GM12878 (cell line): Measurements from ENCODE around the gene KLRK1. TPM values are rescaled to one million over a fixed set of nuclear protein-coding genes. Genes with fewer than 3 reads are reported as not detected.
"Not testable (repeated sequence)": the region's sequence is repeated elsewhere in the genome, so short reads cannot be mapped to it uniquely, and the experiment has no call there.

Experiments used
- ATAC-seq: fragments of 200-7000 bp; cut with Tn5 transposase; 3 replicates; pipeline ENCODE4 v1.9.1; 2020; ENCODE audit warnings: mild to moderate bottlenecking, moderate library complexity
- BruUV-seq: library from RNA; stranded (reverse); fragments of 400-500 nt; replicated peaks from 2 replicates; lab custom pipeline; 2021; lab: Mats Ljungman, UMichigan
- CTCF ChIA-PET: fragments of 300-600 bp; sonication (Branson Sonifier 250); formaldehyde crosslinking; extraction: SDS; loops from one replicate; lab custom pipeline; 2021; ENCODE audit warnings: inconsistent platforms; lab: Yijun Ruan, JAX
- POLR2A ChIA-PET: fragments of 350-600 bp; formaldehyde crosslinking; extraction: SDS; loops from one replicate; lab custom pipeline; 2021; ENCODE audit warnings: inconsistent platforms; lab: Charles Lee
- RAD21 ChIA-PET: fragments of 300-600 bp; sonication (Branson Sonifier 250); formaldehyde crosslinking; loops from one replicate; lab custom pipeline; 2023; ENCODE audit warnings: antibody characterized with exemption; ENCODE audit not compliant: unreplicated experiment; lab: Charles Lee
- SMC1A ChIA-PET: fragments of 300-600 bp; sonication (Branson Sonifier 250); formaldehyde crosslinking; loops from one replicate; lab custom pipeline; 2023; ENCODE audit not compliant: unreplicated experiment, uncharacterized antibody; lab: Charles Lee
- DNase-seq: peaks from one replicate; pipeline ENCODE4 v3.0.0-alpha.2; 2011; ENCODE audit warnings: low read depth, low spot score
- FAIRE-seq: peaks from 3 replicates; lab custom pipeline; 2011; peaks lifted over from hg19 to GRCh38; lab: Jason Lieb, UNC
- H2AFZ ChIP-seq: 2 replicates; pipeline ENCODE4 v1.6.0; 2011; ENCODE audit warnings: low read depth, low read length, control low read depth; ENCODE audit not compliant: control insufficient read depth
- H3K27ac ChIP-seq: 2 replicates; pipeline ENCODE4 v1.5.1; 2011; ENCODE audit warnings: control low read depth; ENCODE audit not compliant: control insufficient read depth, insufficient read depth
- H3K27me3 ChIP-seq, 2 experiments: replicated peaks in 1 of 2; 2 replicates each; pipeline versions ENCODE4 v1.6.0 to v1.6.1; 2011; ENCODE audit warnings: low read length in 1 of 2; ENCODE audit not compliant: control insufficient read depth in 2 of 2, insufficient read depth in 2 of 2
- H3K36me3 ChIP-seq, 2 experiments: 2 replicates each; pipeline ENCODE4 v1.5.1; 2011; ENCODE audit warnings: low read length in 1 of 2; ENCODE audit not compliant: control insufficient read depth in 2 of 2, insufficient read depth in 2 of 2
- H3K4me1 ChIP-seq: 2 replicates; pipeline ENCODE4 v1.6.1; 2011; ENCODE audit warnings: mild to moderate bottlenecking, low read length, moderate library complexity, mixed read lengths; ENCODE audit not compliant: control insufficient read depth, insufficient read depth
- H3K4me2 ChIP-seq: 2 replicates; pipeline ENCODE4 v1.6.0; 2011; ENCODE audit warnings: control low read depth; ENCODE audit not compliant: control insufficient read depth, insufficient read depth
- H3K4me3 ChIP-seq: fragments of 200-600 bp; sonication (generic); 2 replicates; pipeline ENCODE4 v1.5.1; 2016
- H3K79me2 ChIP-seq: 2 replicates; pipeline ENCODE4 v1.6.0; 2011; ENCODE audit warnings: low read length; ENCODE audit not compliant: control insufficient read depth, insufficient read depth
- H3K9ac ChIP-seq: 2 replicates; pipeline ENCODE4 v1.8.0; 2011; ENCODE audit warnings: low read length, control low read depth, mixed read lengths; ENCODE audit not compliant: control insufficient read depth, insufficient read depth
- H3K9me3 ChIP-seq: replicated peaks from 3 replicates; pipeline ENCODE4 v1.5.1; 2011; ENCODE audit warnings: mild to moderate bottlenecking, low read length; ENCODE audit not compliant: control insufficient read depth, insufficient read depth
- H4K20me1 ChIP-seq: 2 replicates; pipeline ENCODE4 v1.6.0; 2011; ENCODE audit not compliant: control insufficient read depth, insufficient read depth
- ATF7 ChIP-seq: fragments of 450-650 bp; IDR thresholded peaks from 2 replicates; pipeline ENCODE4 v1.6.1; 2016; ENCODE audit warnings: low read depth, mild to moderate bottlenecking
- CTCF ChIP-seq, 3 experiments: IDR thresholded peaks in 2 of 3; conservative IDR thresholded peaks in 1 of 3; 2 replicates each; pipeline ENCODE4 v1.5.1; 2011; ENCODE audit warnings: low read depth in 3 of 3, low read length in 3 of 3, mild to moderate bottlenecking in 3 of 3, control low read depth in 2 of 3, moderate library complexity in 2 of 3, inconsistent platforms in 1 of 3, mixed read lengths in 1 of 3; ENCODE audit not compliant: control insufficient read depth in 2 of 3, insufficient read depth in 1 of 3; ENCODE audit errors: extremely low read depth in 1 of 3
- RAD21 ChIP-seq: IDR thresholded peaks from 2 replicates; pipeline ENCODE4 v1.6.1; 2011; ENCODE audit warnings: mild to moderate bottlenecking, low read depth, low read length, moderate library complexity; ENCODE audit not compliant: insufficient read depth
- SMC3 ChIP-seq: IDR thresholded peaks from 2 replicates; pipeline ENCODE4 v1.6.1; 2011; ENCODE audit warnings: low read length, improper control_type of control experiment, borderline replicate concordance
- ZNF24 ChIP-seq: fragments of 450-650 bp; IDR thresholded peaks from 2 replicates; pipeline ENCODE4 v1.6.1; 2017; ENCODE audit warnings: antibody characterized with exemption, mild to moderate bottlenecking
- WGBS: methylation state at CpG from one replicate; pipeline ENCODE4 v1.1.6; 2016; ENCODE audit warnings: low lambda C conversion rate; ENCODE audit not compliant: insufficient replicate concordance, insufficient coverage; ENCODE audit errors: missing lambda C conversion rate; 5-methylcytosine and 5-hydroxymethylcytosine counted together
- in situ Hi-C: fragments of 300-500 bp; cut with MboI; formaldehyde crosslinking; loops from 9 replicates; pipeline ENCODE4 v1.14.3; 2018; ENCODE audit warnings: mixed read lengths
- intact Hi-C: fragments of 100-400 bp; cut with micrococcal nuclease; formaldehyde crosslinking; loops from one replicate; pipeline ENCODE4 v1.14.2; 2022; ENCODE audit not compliant: unreplicated experiment
- polyA plus RNA-seq, 11 experiments: library from polyadenylated mRNA; depleted of rRNA in 4 of 11; unstranded in 6 of 11; stranded (reverse) in 5 of 11; fragments of >200 nt; fragmentation: Nextera tagmentation in 4 of 11; fragmentation: Illumina TruSeq in 1 of 11; extraction: Ambion mirVana in 4 of 11; extraction: Trizol in 1 of 11; gene quantifications; 1 replicate in 1 of 11; 2 replicates in 10 of 11; pipeline versions ENCODE4 v1.2.1 to v1.2.3, GENCODE V29; 2011 to 2016; ENCODE audit warnings: inconsistent platforms in 2 of 11, missing spikeins in 2 of 11, low read depth in 1 of 11
- total RNA-seq, 4 experiments: library from RNA; depleted of rRNA in 3 of 4; stranded (reverse); fragments of >200 nt in 3 of 4; fragmentation: Illumina TruSeq in 1 of 4; extraction: Trizol in 1 of 4; gene quantifications; 2 replicates each; pipeline versions ENCODE4 v1.2.1 to v1.2.3, GENCODE V29; 2013 to 2021

Gene KLRK1
- total and polyA plus RNA-seq, 10 of the 15 experiments (the other 5 are each of a cell fraction or from before 2014, with no cell fraction given) = 0.27 to 2.0 (median 0.99) TPM

DNA sequence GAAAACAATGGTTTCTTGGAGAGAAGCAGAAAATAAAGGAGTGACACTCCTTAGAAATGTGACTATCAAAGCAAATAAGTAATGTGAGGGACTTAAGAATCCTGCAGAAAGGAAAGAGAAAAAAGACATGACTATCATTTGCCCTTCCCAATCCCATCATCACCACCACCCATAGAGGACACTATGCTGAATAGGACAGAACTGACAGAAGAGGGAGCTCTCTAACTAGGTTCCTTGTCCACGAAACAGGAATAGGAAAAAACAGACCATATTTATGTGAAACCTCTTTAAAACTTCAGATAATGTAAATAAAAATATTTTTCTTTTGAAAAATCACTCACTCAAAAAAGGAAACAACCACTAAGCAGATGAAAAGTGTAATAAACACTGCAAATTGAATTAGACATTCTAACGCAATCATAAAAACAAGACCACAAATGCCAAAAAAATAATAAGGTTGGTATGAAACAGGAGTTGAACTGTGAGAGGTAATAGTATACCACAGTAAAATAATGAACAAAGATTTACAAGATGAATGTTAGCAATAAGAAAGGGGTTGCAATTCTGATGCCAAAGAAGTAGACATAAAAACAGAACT lies 58.1 kb downstream of the KLRK1 start:
- Histone ChIP-seq H3K9ac (no peak overlapping the region), H3K79me2 (no peaks in the 10 kb centered on the region), H2AFZ (no peak overlapping the region), H3K36me3 (no peaks in the 10 kb centered on the region), H3K27me3 (no peaks in the 10 kb centered on the region; a peak in 1 of 4 replicates), H3K9me3 (no peaks in the 10 kb centered on the region), H4K20me1 (no peaks in the 10 kb centered on the region), H3K4me1 (no peaks in the 10 kb centered on the region), H3K27ac (no peak overlapping the region), H3K4me2 (no peak overlapping the region), H3K4me3 (no peak overlapping the region)
- intact Hi-C loops = loop anchor here (1.0 to 10.0 kb wide), 4 partner anchors 97 to 419 kb away; partner anchors contain the start of gene STYK1
- 26% methylated on average over 2 of the region's 2 CpGs for WGBS
- DNase-seq (no peak), ATAC-seq (peak; percentile 84), FAIRE-seq (peak; percentile 80)
- no TSS peak for BruUV-seq
- in situ Hi-C loops = loop anchor here (10.0 kb wide), 1 partner anchor 1527 kb away; no protein-coding TSS in a partner anchor
- CTCF ChIA-PET = interaction anchor here (0.7 to 7.0 kb wide), 13 partner anchors 9 to 418 kb away, joined by 3 to 57 read pairs (median 3); no protein-coding TSS in a partner anchor
- POLR2A ChIA-PET = no interaction called here
- RAD21 ChIA-PET = interaction anchor here (0.5 to 3.4 kb wide), 10 partner anchors 9 to 229 kb away, joined by 3 to 28 read pairs (median 4); no protein-coding TSS in a partner anchor
- TF ChIP-seq SMC3 (peak; percentile 92), ZNF24 (no peak), RAD21 (peak; percentile 94), CTCF (IDR thresholded peaks at IDR 0.05 in 2 of 3, conservative IDR thresholded peaks at IDR 0.05 in 1 of 3; ENCODE audit: control insufficient read depth in 2 of 3, extremely low read depth in 1 of 3, insufficient read depth in 1 of 3, low read depth in 3 of 3, low read length in 3 of 3) (peak; percentile 58 to 75 (median 63); a peak in 5 of 6 replicates), ATF7 (no peak)
- SMC1A ChIA-PET = interaction anchor here (1.0 to 2.9 kb wide), 8 partner anchors 34 to 363 kb away, joined by 3 to 21 read pairs (median 8); no protein-coding TSS in a partner anchor

DNA sequence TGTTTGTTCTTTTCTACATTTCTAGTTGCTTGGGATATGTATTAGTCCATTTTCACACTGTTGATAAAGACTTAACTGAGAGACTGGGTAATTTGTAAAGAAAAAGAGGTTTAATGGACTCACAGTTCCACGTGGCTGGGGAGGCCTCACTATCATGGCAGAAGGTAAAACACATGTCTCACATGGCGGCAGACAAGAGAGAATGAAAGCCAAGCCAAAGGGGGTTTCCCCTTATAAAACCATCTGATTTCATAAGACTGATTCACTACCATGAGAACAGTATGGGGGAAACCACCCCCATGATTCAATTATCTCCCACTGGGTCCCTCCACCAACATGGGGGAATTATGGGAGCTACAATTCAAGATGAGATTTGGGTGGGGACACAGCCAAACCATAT lies 61.1 kb downstream of the KLRK1 start:
- BruUV-seq, DNase-seq, H3K79me2 ChIP-seq, H3K9ac ChIP-seq, H3K27ac ChIP-seq, in situ Hi-C loops, H3K36me3 ChIP-seq, H3K4me2 ChIP-seq, RAD21 ChIA-PET, H3K9me3 ChIP-seq, ATAC-seq, H3K4me1 ChIP-seq, H4K20me1 ChIP-seq, H3K27me3 ChIP-seq, FAIRE-seq, H3K4me3 ChIP-seq, H2AFZ ChIP-seq, POLR2A ChIA-PET, intact Hi-C loops: not testable (repeated sequence)
- SMC1A ChIA-PET = interaction anchor here (1.0 to 1.8 kb wide), 5 partner anchors 10 to 233 kb away, joined by 3 to 6 read pairs (median 4); no protein-coding TSS in a partner anchor
- 28% methylated on average over 2 of the region's 2 CpGs for WGBS
- CTCF ChIA-PET = interaction anchor here (0.9 to 7.0 kb wide), 3 partner anchors 83 to 234 kb away, joined by 4 to 57 read pairs (median 22); no protein-coding TSS in a partner anchor
